ENCODE measurements around the gene MPEG1. TPM values are rescaled to one million over a fixed set of nuclear protein-coding genes. Genes with fewer than 3 reads are reported as not detected.
A peak's percentile ranks its signal among the peaks of the same experiment; 100 is the strongest.

Gene MPEG1
- total RNA-seq, 1 donor from 2014 or later, result 11.0 TPM

DNA sequence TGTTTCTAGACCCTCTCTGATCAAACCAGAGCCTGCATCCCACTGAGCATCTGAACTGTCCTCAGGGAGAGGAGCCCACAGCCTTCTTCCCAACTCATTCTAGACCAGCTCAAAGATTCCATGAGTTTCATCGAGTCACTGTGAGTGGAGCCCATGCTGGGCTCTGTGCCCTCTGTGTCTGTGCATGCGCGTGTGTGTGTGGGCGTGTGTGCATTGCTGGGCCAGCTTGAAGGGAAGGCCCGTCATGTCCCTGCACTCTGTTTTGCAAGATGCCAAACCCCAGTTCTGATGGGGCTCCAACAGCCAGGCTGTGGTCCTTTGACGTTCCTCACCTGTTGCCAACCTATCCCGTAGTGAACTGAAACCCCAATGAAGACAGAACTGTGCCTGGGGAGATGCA lies 7.1 kb downstream of the MPEG1 start:
- no peak overlapping the region for H3K4me3 ChIP-seq (ENCODE audit: low read length in 3 of 3)
- peaks cover 0 to 5% (median 0%) of the 10 kb centered on the region in 3 donors for H3K4me1 ChIP-seq (ENCODE audit: control insufficient read depth in 3 of 3, insufficient read depth in 3 of 3, low read length in 3 of 3)
- peaks cover 0 to 7% (median 6%) of the 10 kb centered on the region in 3 donors for H3K27me3 ChIP-seq (ENCODE audit: control insufficient read depth in 3 of 3, insufficient read depth in 3 of 3, low read length in 3 of 3)
- H3K36me3 ChIP-seq (ENCODE audit: control insufficient read depth in 3 of 3, insufficient read depth in 3 of 3, low read length in 3 of 3), result peaks cover 0 to 14% (median 0%) of the 10 kb centered on the region in 3 donors
- H3K9ac ChIP-seq (ENCODE audit: low read depth in 1 of 3, low read length in 3 of 3), result no peak overlapping the region
- no peak overlapping the region for H3K27ac ChIP-seq (ENCODE audit: low read depth, low read length)
- no peaks in the 10 kb centered on the region for H3K9me3 ChIP-seq (ENCODE audit: control insufficient read depth in 3 of 3, low read length in 3 of 3)

GRCh38 chr11:59204746-59205145 lies 8.0 kb downstream of the MPEG1 start:
- H3K9me3 ChIP-seq (ENCODE audit: control insufficient read depth in 3 of 3, low read length in 3 of 3), result no peaks in the 10 kb centered on the region
- H3K4me1 ChIP-seq (ENCODE audit: control insufficient read depth in 3 of 3, insufficient read depth in 3 of 3, low read length in 3 of 3), result peaks cover 0 to 5% (median 0%) of the 10 kb centered on the region in 3 donors
- H3K27me3 ChIP-seq (ENCODE audit: control insufficient read depth in 3 of 3, insufficient read depth in 3 of 3, low read length in 3 of 3), result peaks cover 0 to 7% (median 6%) of the 10 kb centered on the region in 3 donors
- no peak overlapping the region for H3K27ac ChIP-seq (ENCODE audit: low read depth, low read length)
- H3K36me3 ChIP-seq (ENCODE audit: control insufficient read depth in 3 of 3, insufficient read depth in 3 of 3, low read length in 3 of 3), result peaks cover 0 to 14% (median 0%) of the 10 kb centered on the region in 3 donors
- no peak overlapping the region for H3K4me3 ChIP-seq (ENCODE audit: low read length in 3 of 3)
- H3K9ac ChIP-seq (ENCODE audit: low read depth in 1 of 3, low read length in 3 of 3), result no peak overlapping the region

GRCh38 chr11:59201353-59201752 lies 11.4 kb downstream of the MPEG1 start:
- no peak overlapping the region for H3K9ac ChIP-seq (ENCODE audit: low read depth in 1 of 3, low read length in 3 of 3)
- peaks cover 0 to 14% (median 0%) of the 10 kb centered on the region in 3 donors for H3K36me3 ChIP-seq (ENCODE audit: control insufficient read depth in 3 of 3, insufficient read depth in 3 of 3, low read length in 3 of 3)
- peaks cover 5 to 7% (median 5%) of the 10 kb centered on the region in 3 donors for H3K4me1 ChIP-seq (ENCODE audit: control insufficient read depth in 3 of 3, insufficient read depth in 3 of 3, low read length in 3 of 3)
- no peak overlapping the region for H3K27ac ChIP-seq (ENCODE audit: low read depth, low read length)
- no peaks in the 10 kb centered on the region for H3K27me3 ChIP-seq (ENCODE audit: control insufficient read depth in 3 of 3, insufficient read depth in 3 of 3, low read length in 3 of 3)
- H3K9me3 ChIP-seq (ENCODE audit: control insufficient read depth in 3 of 3, low read length in 3 of 3), result no peaks in the 10 kb centered on the region
- H3K4me3 ChIP-seq (ENCODE audit: low read length in 3 of 3), result no peak overlapping the region

GRCh38 chr11:59200423-59200746 lies 12.3 kb downstream of the MPEG1 start:
- Histone ChIP-seq H3K9me3 (ENCODE audit: control insufficient read depth in 3 of 3, low read length in 3 of 3) (no peaks in the 10 kb centered on the region), H3K27me3 (ENCODE audit: control insufficient read depth in 3 of 3, insufficient read depth in 3 of 3, low read length in 3 of 3) (no peaks in the 10 kb centered on the region), H3K4me3 (ENCODE audit: low read length in 3 of 3) (no peak overlapping the region), H3K27ac (ENCODE audit: low read depth, low read length) (no peak overlapping the region), H3K36me3 (ENCODE audit: control insufficient read depth in 3 of 3, insufficient read depth in 3 of 3, low read length in 3 of 3) (peaks cover 0 to 11% (median 0%) of the 10 kb centered on the region in 3 donors), H3K9ac (ENCODE audit: low read depth in 1 of 3, low read length in 3 of 3) (no peak overlapping the region), H3K4me1 (ENCODE audit: control insufficient read depth in 3 of 3, insufficient read depth in 3 of 3, low read length in 3 of 3) (peaks cover 5 to 7% (median 5%) of the 10 kb centered on the region in 3 donors)

DNA sequence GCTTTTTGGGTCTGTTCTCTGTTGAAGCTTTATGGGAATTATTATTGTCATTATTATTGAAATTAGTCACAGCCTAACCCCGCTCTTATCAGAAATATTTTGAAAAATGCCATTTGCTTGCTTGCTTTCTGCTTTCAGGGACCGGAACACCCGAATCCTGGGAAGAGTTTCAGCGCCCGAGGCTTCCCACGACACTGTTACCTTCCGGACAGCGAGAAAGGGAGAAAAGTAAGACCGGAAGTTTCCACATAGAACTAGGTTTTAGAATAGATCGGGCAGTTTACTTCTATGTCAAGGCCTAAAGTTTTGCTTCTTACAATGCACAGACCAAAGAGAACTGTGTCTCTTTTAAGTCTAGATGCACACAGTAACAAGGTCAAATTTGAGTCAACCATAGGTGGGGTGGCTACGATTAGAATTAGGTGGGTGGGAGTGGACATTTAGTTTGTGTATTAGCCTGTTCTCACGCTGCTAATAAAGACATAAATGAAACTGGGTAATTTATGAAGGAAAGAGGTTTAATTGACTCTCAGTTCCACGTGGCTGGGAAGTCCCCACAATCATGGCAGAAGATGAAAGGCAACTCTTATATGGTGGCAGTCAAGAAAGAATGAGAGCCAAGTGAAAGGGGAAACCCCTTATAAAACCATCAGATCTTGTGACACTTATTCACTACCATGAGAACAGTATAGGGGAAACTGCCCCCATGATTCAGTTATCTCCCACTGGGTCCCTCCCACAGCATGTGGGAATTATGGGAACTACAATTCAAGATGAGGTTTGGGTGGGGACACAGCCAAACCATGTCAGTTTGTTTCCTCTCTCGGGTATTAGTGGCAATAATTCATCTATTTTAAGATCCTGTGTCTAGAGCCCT lies 12.9 kb downstream of the MPEG1 start:
- no peaks in the 10 kb centered on the region for H3K9me3 ChIP-seq (ENCODE audit: control insufficient read depth in 3 of 3, low read length in 3 of 3)
- no peak overlapping the region for H3K4me3 ChIP-seq (ENCODE audit: low read length in 3 of 3)
- no peak overlapping the region for H3K27ac ChIP-seq (ENCODE audit: low read depth, low read length)
- H3K36me3 ChIP-seq (ENCODE audit: control insufficient read depth in 3 of 3, insufficient read depth in 3 of 3, low read length in 3 of 3), result peaks cover 0 to 5% (median 0%) of the 10 kb centered on the region in 3 donors
- no peak overlapping the region for H3K9ac ChIP-seq (ENCODE audit: low read depth in 1 of 3, low read length in 3 of 3)
- no peaks in the 10 kb centered on the region for H3K27me3 ChIP-seq (ENCODE audit: control insufficient read depth in 3 of 3, insufficient read depth in 3 of 3, low read length in 3 of 3)
- H3K4me1 ChIP-seq (ENCODE audit: control insufficient read depth in 3 of 3, insufficient read depth in 3 of 3, low read length in 3 of 3), result peaks cover 5 to 7% (median 5%) of the 10 kb centered on the region in 3 donors

DNA sequence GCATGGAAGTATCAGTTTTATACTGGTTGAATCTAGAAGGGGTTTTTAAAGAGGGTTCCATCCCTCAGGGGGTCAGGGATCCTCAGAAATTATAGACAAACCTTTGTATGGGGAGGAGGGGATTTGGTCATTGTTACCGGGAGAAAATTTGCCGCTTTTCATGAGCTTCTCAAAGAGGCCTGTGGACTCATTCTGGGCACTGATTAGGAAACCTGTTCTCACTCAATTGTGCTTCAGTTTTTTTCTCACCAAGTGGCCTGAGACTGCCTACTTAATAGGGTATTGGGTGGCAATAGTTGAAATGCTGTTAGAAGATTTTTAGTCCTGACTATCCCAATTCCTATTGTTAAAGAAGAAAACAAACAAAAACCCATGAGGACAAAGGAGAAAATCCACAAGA lies 14.0 kb downstream of the MPEG1 start:
- Histone ChIP-seq H3K36me3 (ENCODE audit: control insufficient read depth in 3 of 3, insufficient read depth in 3 of 3, low read length in 3 of 3) (peaks cover 0 to 3% (median 0%) of the 10 kb centered on the region in 3 donors), H3K9me3 (ENCODE audit: control insufficient read depth in 3 of 3, low read length in 3 of 3) (no peaks in the 10 kb centered on the region), H3K27me3 (ENCODE audit: control insufficient read depth in 3 of 3, insufficient read depth in 3 of 3, low read length in 3 of 3) (no peaks in the 10 kb centered on the region), H3K27ac (ENCODE audit: low read depth, low read length) (no peak overlapping the region), H3K9ac (ENCODE audit: low read depth in 1 of 3, low read length in 3 of 3) (no peak overlapping the region), H3K4me1 (ENCODE audit: control insufficient read depth in 3 of 3, insufficient read depth in 3 of 3, low read length in 3 of 3) (peaks cover 5 to 7% (median 5%) of the 10 kb centered on the region in 3 donors), H3K4me3 (ENCODE audit: low read length in 3 of 3) (no peak overlapping the region)

GRCh38 chr11:59197991-59198390 lies 14.7 kb downstream of the MPEG1 start:
- H3K36me3 ChIP-seq (ENCODE audit: control insufficient read depth in 3 of 3, insufficient read depth in 3 of 3, low read length in 3 of 3), result peaks cover 0 to 3% (median 0%) of the 10 kb centered on the region in 3 donors
- H3K9ac ChIP-seq (ENCODE audit: low read depth in 1 of 3, low read length in 3 of 3), result peak overlapping the region in 1 of 3 donors; percentile 14
- H3K27ac ChIP-seq (ENCODE audit: low read depth, low read length), result no peak overlapping the region

DNA sequence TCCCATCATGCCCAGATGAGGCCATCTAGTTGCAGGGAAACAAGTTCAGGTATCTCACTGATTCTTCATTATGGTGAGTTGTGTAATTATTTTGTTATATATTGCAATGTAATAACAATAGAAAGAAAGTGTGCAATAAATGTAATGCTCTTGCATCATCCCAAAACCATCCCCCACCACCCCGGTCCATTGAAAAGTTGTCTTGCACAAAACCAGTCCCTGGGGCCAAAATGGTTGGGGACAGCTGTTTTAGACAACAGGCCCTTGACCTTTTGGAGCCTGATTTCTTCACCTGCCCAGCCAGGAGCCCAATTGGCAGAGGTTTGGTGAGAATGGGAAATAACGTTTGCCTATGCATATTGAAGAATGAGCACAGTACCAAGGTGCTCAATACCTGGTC lies 15.9 kb downstream of the MPEG1 start:
- H3K9me3 ChIP-seq (ENCODE audit: control insufficient read depth in 3 of 3, low read length in 3 of 3), result no peaks in the 10 kb centered on the region
- H3K9ac ChIP-seq (ENCODE audit: low read depth in 1 of 3, low read length in 3 of 3), result no peak overlapping the region
- peaks cover 0 to 3% (median 0%) of the 10 kb centered on the region in 3 donors for H3K36me3 ChIP-seq (ENCODE audit: control insufficient read depth in 3 of 3, insufficient read depth in 3 of 3, low read length in 3 of 3)
- H3K4me1 ChIP-seq (ENCODE audit: control insufficient read depth in 3 of 3, insufficient read depth in 3 of 3, low read length in 3 of 3), result peaks cover 5 to 7% (median 5%) of the 10 kb centered on the region in 3 donors
- H3K27ac ChIP-seq (ENCODE audit: low read depth, low read length), result no peak overlapping the region
- H3K27me3 ChIP-seq (ENCODE audit: control insufficient read depth in 3 of 3, insufficient read depth in 3 of 3, low read length in 3 of 3), result no peaks in the 10 kb centered on the region
- no peak overlapping the region for H3K4me3 ChIP-seq (ENCODE audit: low read length in 3 of 3)

More at GRCh38 chr11:59197991-59198390, 14.7 kb downstream of the MPEG1 start:
- Histone ChIP-seq H3K27me3 (ENCODE audit: control insufficient read depth in 3 of 3, insufficient read depth in 3 of 3, low read length in 3 of 3) (no peaks in the 10 kb centered on the region), H3K9me3 (ENCODE audit: control insufficient read depth in 3 of 3, low read length in 3 of 3) (no peaks in the 10 kb centered on the region), H3K4me3 (ENCODE audit: low read length in 3 of 3) (no peak overlapping the region), H3K4me1 (ENCODE audit: control insufficient read depth in 3 of 3, insufficient read depth in 3 of 3, low read length in 3 of 3) (peaks cover 5 to 7% (median 5%) of the 10 kb centered on the region in 3 donors)

DNA sequence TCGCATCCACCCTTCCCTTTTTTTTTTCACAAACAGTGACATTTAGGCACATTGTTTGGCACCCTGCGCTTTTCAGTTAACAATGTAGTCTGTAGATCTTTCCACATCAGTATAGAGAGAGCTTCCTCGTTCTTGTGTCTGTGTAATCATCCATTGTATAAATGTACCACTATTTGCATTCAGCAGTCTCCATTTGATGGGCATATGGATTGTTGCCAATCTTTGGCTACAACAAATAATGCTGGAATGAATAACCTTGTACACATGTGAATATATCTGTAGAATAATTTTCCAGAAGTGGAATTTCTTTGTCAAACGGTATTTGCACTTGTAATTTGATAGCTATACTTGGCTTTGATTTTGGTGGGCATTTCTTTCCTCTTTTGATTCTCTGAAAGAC lies 17.1 kb downstream of the MPEG1 start:
- no peaks in the 10 kb centered on the region for H3K27me3 ChIP-seq (ENCODE audit: control insufficient read depth in 3 of 3, insufficient read depth in 3 of 3, low read length in 3 of 3)
- no peaks in the 10 kb centered on the region for H3K9me3 ChIP-seq (ENCODE audit: control insufficient read depth in 3 of 3, low read length in 3 of 3)
- no peak overlapping the region for H3K9ac ChIP-seq (ENCODE audit: low read depth in 1 of 3, low read length in 3 of 3)
- H3K27ac ChIP-seq (ENCODE audit: low read depth, low read length), result no peak overlapping the region
- no peak overlapping the region for H3K4me3 ChIP-seq (ENCODE audit: low read length in 3 of 3)
- peaks cover 5 to 7% (median 5%) of the 10 kb centered on the region in 3 donors for H3K4me1 ChIP-seq (ENCODE audit: control insufficient read depth in 3 of 3, insufficient read depth in 3 of 3, low read length in 3 of 3)
- H3K36me3 ChIP-seq (ENCODE audit: control insufficient read depth in 3 of 3, insufficient read depth in 3 of 3, low read length in 3 of 3), result no peaks in the 10 kb centered on the region

GRCh38 chr11:59193587-59194130 lies 19.1 kb downstream of the MPEG1 start:
- no peak overlapping the region for H3K9ac ChIP-seq (ENCODE audit: low read depth in 1 of 3, low read length in 3 of 3)
- no peak overlapping the region for H3K27ac ChIP-seq (ENCODE audit: low read depth, low read length)
- H3K27me3 ChIP-seq (ENCODE audit: control insufficient read depth in 3 of 3, insufficient read depth in 3 of 3, low read length in 3 of 3), result no peaks in the 10 kb centered on the region
- no peaks in the 10 kb centered on the region for H3K36me3 ChIP-seq (ENCODE audit: control insufficient read depth in 3 of 3, insufficient read depth in 3 of 3, low read length in 3 of 3)
- H3K4me1 ChIP-seq (ENCODE audit: control insufficient read depth in 3 of 3, insufficient read depth in 3 of 3, low read length in 3 of 3), result peaks cover 5 to 9% (median 7%) of the 10 kb centered on the region in 3 donors
- H3K4me3 ChIP-seq (ENCODE audit: low read length in 3 of 3), result no peak overlapping the region
- no peaks in the 10 kb centered on the region for H3K9me3 ChIP-seq (ENCODE audit: control insufficient read depth in 3 of 3, low read length in 3 of 3)

All from skeletal muscle tissue (tissue), 4 donors.